Stimulated activated naive B cell treated with anti-CD40 and anti-IgM and Interleukin-4, amounts not matched to agents 10 μg/mL and 1 μg/mL and 100 μg/mL, for 72 hours (primary cell): ENCODE results near the gene ZNF777.
A peak's percentile ranks its signal among the peaks of the same experiment; 100 is the strongest.
"Not testable (repeated sequence)": the region's sequence is repeated elsewhere in the genome, so short reads cannot be mapped to it uniquely, and the experiment has no call there.

Experiments
- ATAC-seq, 2 donors: fragments of 150-1000 bp; cut with Tn5 transposase; replicated peaks; 2 replicates each; pipeline ENCODE4 v1.10.0; 2021; ENCODE audit warnings: moderate library complexity in 1 of 2
- DNase-seq: peaks from one replicate; pipeline ENCODE4 v3.0.0; 2021
- H3K27ac Mint-ChIP-seq: one replicate; pipeline ENCODE4 v1.8.0; 2022; ENCODE audit warnings: mild to moderate bottlenecking, mixed read lengths
- H3K27me3 Mint-ChIP-seq, 2 donors: one replicate each; pipeline ENCODE4 v1.8.0; 2022; ENCODE audit warnings: mixed read lengths in 2 of 2
- H3K36me3 Mint-ChIP-seq, 2 donors: one replicate each; pipeline ENCODE4 v1.8.0; 2022; ENCODE audit warnings: mixed read lengths in 2 of 2, mild to moderate bottlenecking in 1 of 2
- H3K4me1 Mint-ChIP-seq, 2 donors: one replicate each; pipeline ENCODE4 v1.8.0; 2022; ENCODE audit warnings: mixed read lengths in 2 of 2, mild to moderate bottlenecking in 1 of 2
- H3K4me3 Mint-ChIP-seq, 2 donors: one replicate each; pipeline ENCODE4 v1.8.0; 2022; ENCODE audit warnings: mild to moderate bottlenecking in 2 of 2, mixed read lengths in 2 of 2, moderate library complexity in 1 of 2
- H3K9me3 Mint-ChIP-seq, 2 donors: one replicate each; pipeline ENCODE4 v1.8.0; 2022; ENCODE audit warnings: mixed read lengths in 2 of 2, mild to moderate bottlenecking in 1 of 2

ZNF777 gene

GRCh38 chr7:149493975-149494374 is 33.1 kb upstream of the ZNF777 start:
- not testable (repeated sequence) for H3K27ac Mint-ChIP-seq, H3K9me3 Mint-ChIP-seq, DNase-seq, H3K4me3 Mint-ChIP-seq, ATAC-seq, H3K27me3 Mint-ChIP-seq
- Mint-ChIP-seq H3K36me3 (peaks cover 39 to 58% of the 10 kb centered on the region in 2 donors), H3K4me1 (peaks cover 31 to 64% of the 10 kb centered on the region in 2 donors)

GRCh38 chr7:149493366-149493765 is 32.5 kb upstream of the ZNF777 start:
- no peak for DNase-seq
- Mint-ChIP-seq H3K9me3 (no peaks in the 10 kb centered on the region), H3K4me1 (peaks cover 31 to 64% of the 10 kb centered on the region in 2 donors), H3K27me3 (no peaks in the 10 kb centered on the region), H3K4me3 (no peak overlapping the region), H3K36me3 (peaks cover 43 to 62% of the 10 kb centered on the region in 2 donors), H3K27ac (no peak overlapping the region)
- ATAC-seq: no peak

GRCh38 chr7:149490083-149490760 is 29.4 kb upstream of the ZNF777 start:
- no peaks in the 10 kb centered on the region for H3K27me3 Mint-ChIP-seq
- no peak overlapping the region for H3K4me3 Mint-ChIP-seq
- no peak for ATAC-seq
- H3K9me3 Mint-ChIP-seq: no peaks in the 10 kb centered on the region
- H3K36me3 Mint-ChIP-seq: peaks cover 63 to 74% of the 10 kb centered on the region in 2 donors
- H3K27ac Mint-ChIP-seq: peak overlapping the region; percentile 86
- peaks cover 18 to 50% of the 10 kb centered on the region in 2 donors for H3K4me1 Mint-ChIP-seq
- no peak for DNase-seq

- ATAC-seq (no peak), DNase-seq (no peak)
- H3K4me1 Mint-ChIP-seq: peaks cover 15 to 47% of the 10 kb centered on the region in 2 donors
- no peaks in the 10 kb centered on the region for H3K9me3 Mint-ChIP-seq
- peak overlapping the region; percentile 86 for H3K27ac Mint-ChIP-seq
- H3K4me3 Mint-ChIP-seq: no peak overlapping the region
- peaks cover 61 to 71% of the 10 kb centered on the region in 2 donors for H3K36me3 Mint-ChIP-seq
- H3K27me3 Mint-ChIP-seq: no peaks in the 10 kb centered on the region
These were observed 28.6 kb upstream of the ZNF777 start for GRCh38 chr7:149489391-149490024.

GRCh38 chr7:149479568-149479967 is 18.7 kb upstream of the ZNF777 start:
- Mint-ChIP-seq H3K27ac (no peak overlapping the region), H3K9me3 (peaks cover 10% of the 10 kb centered on the region in 2 donors), H3K36me3 (peaks cover 50 to 60% of the 10 kb centered on the region in 2 donors), H3K4me3 (no peak overlapping the region), H3K4me1 (no peaks in the 10 kb centered on the region), H3K27me3 (no peaks in the 10 kb centered on the region)
- no peak for ATAC-seq
- DNase-seq: no peak

GRCh38 chr7:149478754-149479153 is 17.9 kb upstream of the ZNF777 start:
- no peak overlapping the region for H3K4me3 Mint-ChIP-seq
- DNase-seq: no peak
- H3K9me3 Mint-ChIP-seq: peaks cover 10% of the 10 kb centered on the region in 2 donors
- H3K27me3 Mint-ChIP-seq: no peaks in the 10 kb centered on the region
- peaks cover 54 to 63% of the 10 kb centered on the region in 2 donors for H3K36me3 Mint-ChIP-seq
- no peak overlapping the region for H3K27ac Mint-ChIP-seq
- ATAC-seq: no peak
- no peaks in the 10 kb centered on the region for H3K4me1 Mint-ChIP-seq

GRCh38 chr7:149477494-149478443 is 16.9 kb upstream of the ZNF777 start:
- Mint-ChIP-seq H3K27ac (peak overlapping the region; percentile 20), H3K4me1 (no peaks in the 10 kb centered on the region), H3K9me3 (peaks cover 10% of the 10 kb centered on the region in 2 donors), H3K27me3 (no peaks in the 10 kb centered on the region), H3K36me3 (peaks cover 58 to 70% of the 10 kb centered on the region in 2 donors), H3K4me3 (no peak overlapping the region)
- no peak for ATAC-seq
- no peak for DNase-seq

GRCh38 chr7:149476791-149477190 is 15.9 kb upstream of the ZNF777 start:
- Mint-ChIP-seq H3K36me3 (peaks cover 62 to 79% of the 10 kb centered on the region in 2 donors), H3K9me3 (peaks cover 10% of the 10 kb centered on the region in 2 donors), H3K27me3 (no peaks in the 10 kb centered on the region), H3K27ac (no peak overlapping the region), H3K4me3 (no peak overlapping the region), H3K4me1 (no peaks in the 10 kb centered on the region)
- DNase-seq (no peak), ATAC-seq (no peak)

GRCh38 chr7:149475121-149476045 is 14.5 kb upstream of the ZNF777 start:
- H3K36me3 Mint-ChIP-seq: peaks cover 71 to 88% of the 10 kb centered on the region in 2 donors
- H3K4me3 Mint-ChIP-seq: no peak overlapping the region
- no peak for ATAC-seq
- no peaks in the 10 kb centered on the region for H3K4me1 Mint-ChIP-seq
- DNase-seq: no peak
- peaks cover 12 to 14% of the 10 kb centered on the region in 2 donors for H3K9me3 Mint-ChIP-seq
- H3K27me3 Mint-ChIP-seq: no peaks in the 10 kb centered on the region
- H3K27ac Mint-ChIP-seq: peak overlapping the region; percentile 47

GRCh38 chr7:149474309-149475120 is 13.7 kb upstream of the ZNF777 start:
- Mint-ChIP-seq H3K9me3 (peaks cover 12 to 14% of the 10 kb centered on the region in 2 donors), H3K4me3 (no peak overlapping the region), H3K36me3 (peaks cover 68 to 90% of the 10 kb centered on the region in 2 donors), H3K4me1 (no peaks in the 10 kb centered on the region), H3K27ac (no peak overlapping the region), H3K27me3 (no peaks in the 10 kb centered on the region)
- ATAC-seq (no peak), DNase-seq (no peak)

GRCh38 chr7:149473251-149473650 is 12.4 kb upstream of the ZNF777 start:
- ATAC-seq (no peak), DNase-seq (no peak)
- Mint-ChIP-seq H3K36me3 (peaks cover 56 to 77% of the 10 kb centered on the region in 2 donors), H3K9me3 (peaks cover 2 to 4% of the 10 kb centered on the region in 2 donors), H3K4me1 (no peaks in the 10 kb centered on the region), H3K4me3 (no peak overlapping the region), H3K27me3 (no peaks in the 10 kb centered on the region), H3K27ac (no peak overlapping the region)

- Mint-ChIP-seq H3K9me3 (peaks cover 3 to 7% of the 10 kb centered on the region in 2 donors), H3K27me3 (peaks cover 0 to 4% of the 10 kb centered on the region in 2 donors), H3K36me3 (peaks cover 40 to 59% of the 10 kb centered on the region in 2 donors), H3K4me3 (peak overlapping the region in 1 of 2 donors; percentile 6), H3K27ac (no peak overlapping the region), H3K4me1 (no peaks in the 10 kb centered on the region)
- ATAC-seq: no peak
- no peak for DNase-seq
These were observed 10.6 kb upstream of the ZNF777 start for GRCh38 chr7:149471289-149471953.
